COLO668 (cell line): ENCODE measurements around the gene PGAM5.
A peak's percentile ranks its signal among the peaks of the same experiment; 100 is the strongest.
"Not testable (repeated sequence)": the region's sequence is repeated elsewhere in the genome, so short reads cannot be mapped to it uniquely, and the experiment has no call there.

Source experiments
- DNase-seq: peaks from one replicate; lab custom pipeline; 2025; ENCODE audit not compliant: unreplicated experiment; lab: John Stamatoyannopoulos, UW

The PGAM5 gene

GRCh38 chr12:132687211-132688164, 23.2 kb upstream of the PGAM5 start, which contains the start of the genes POLE and PXMP2:
POLE (minus strand) TSS chr12:132687342; CDS start chr12:132687315, 27 bp downstream.
PXMP2 (plus strand) TSS chr12:132687587; CDS start chr12:132687671, 84 bp downstream.
- DNase-seq, result peak; percentile 96

- DNase-seq, result no peak
Observed at GRCh38 chr12:132689227-132689626, 21.4 kb upstream of the PGAM5 start.

GRCh38 chr12:132690112-132690511, 20.5 kb upstream of the PGAM5 start:
- no peak for DNase-seq

GRCh38 chr12:132692030-132692429, 18.6 kb upstream of the PGAM5 start:
- DNase-seq, result not testable (repeated sequence)

- DNase-seq, result not testable (repeated sequence)
Observed at GRCh38 chr12:132694888-132695287, 15.8 kb upstream of the PGAM5 start.

GRCh38 chr12:132695431-132695830, 15.2 kb upstream of the PGAM5 start:
- DNase-seq, result no peak

- DNase-seq, result no peak
Observed at GRCh38 chr12:132698341-132698740, 12.3 kb upstream of the PGAM5 start.

GRCh38 chr12:132700212-132700822, 10.3 kb upstream of the PGAM5 start:
- DNase-seq, result no peak

GRCh38 chr12:132702640-132703039, 8.0 kb upstream of the PGAM5 start:
- no peak for DNase-seq

GRCh38 chr12:132703641-132704040, 7.0 kb upstream of the PGAM5 start:
- DNase-seq, result no peak

- no peak for DNase-seq
Observed at GRCh38 chr12:132707241-132707640, 3.4 kb upstream of the PGAM5 start.

- no peak for DNase-seq
Observed at GRCh38 chr12:132708150-132708549, 2.5 kb upstream of the PGAM5 start.

- DNase-seq, result peak; percentile 30
Observed at GRCh38 chr12:132710043-132710404, 618 bp upstream of the PGAM5 start.

GRCh38 chr12:132711080-132711843, 620 bp downstream of the PGAM5 start:
- DNase-seq, result peak; percentile 34

GRCh38 chr12:132713123-132713522, 2.5 kb downstream of the PGAM5 start:
- no peak for DNase-seq

- DNase-seq, result no peak
Observed at GRCh38 chr12:132715874-132716273, 5.2 kb downstream of the PGAM5 start.

- no peak for DNase-seq
Observed at GRCh38 chr12:132716356-132716755, 5.7 kb downstream of the PGAM5 start.

GRCh38 chr12:132717011-132717410, 6.4 kb downstream of the PGAM5 start:
- DNase-seq, result no peak

- no peak for DNase-seq
Observed at GRCh38 chr12:132717531-132718387, 7.1 kb downstream of the PGAM5 start.

- no peak for DNase-seq
Observed at GRCh38 chr12:132718644-132719043, 8.0 kb downstream of the PGAM5 start.
